SK-N-SH treated with all-trans-retinoic acid at 6 μM for 48 hours (cell line): Measurements from ENCODE around the gene NCKAP5.
A peak's percentile ranks its signal among the peaks of the same experiment; 100 is the strongest.

Experiments
- ISL1 ChIP-seq: fragments of 250-450 bp; sonication (Bioruptor Pico); IDR thresholded peaks from 2 replicates; pipeline ENCODE4 v2.1.2; 2022; ENCODE audit warnings: mild to moderate bottlenecking, moderate library complexity
- PATZ1 ChIP-seq: fragments of 250-450 bp; sonication (Bioruptor Pico); IDR thresholded peaks from 2 replicates; pipeline ENCODE4 v1.8.0; 2020; ENCODE audit warnings: mild to moderate bottlenecking, moderate library complexity, borderline replicate concordance
- POU6F1 ChIP-seq: fragments of 250-450 bp; sonication (Bioruptor Pico); IDR thresholded peaks from 2 replicates; pipeline ENCODE4 v1.8.0; 2021; ENCODE audit warnings: low read depth, mild to moderate bottlenecking, moderate library complexity, borderline replicate concordance
- TCF4 ChIP-seq: fragments of 250-450 bp; sonication (Bioruptor Pico); IDR thresholded peaks from 2 replicates; pipeline ENCODE4 v1.8.0; 2021; ENCODE audit warnings: mild to moderate bottlenecking, moderate library complexity, borderline replicate concordance
- TOX ChIP-seq: fragments of 250-450 bp; sonication (Bioruptor Pico); IDR thresholded peaks from 2 replicates; pipeline ENCODE4 v1.8.0; 2021; ENCODE audit warnings: mild to moderate bottlenecking, moderate library complexity, borderline replicate concordance
- ZC3H10 ChIP-seq: fragments of 250-450 bp; sonication (Bioruptor Pico); IDR thresholded peaks from 2 replicates; pipeline ENCODE4 v1.5.1; 2021; ENCODE audit warnings: mild to moderate bottlenecking, moderate library complexity
- ZFP3 ChIP-seq: fragments of 250-450 bp; sonication (Bioruptor Pico); IDR thresholded peaks from 2 replicates; pipeline ENCODE4 v1.5.0; 2020; ENCODE audit warnings: mild to moderate bottlenecking, moderate library complexity
- ZFP30 ChIP-seq: fragments of 450-650 bp; formaldehyde crosslinking; IDR thresholded peaks from 2 replicates; pipeline ENCODE4 v1.5.0; 2022; ENCODE audit warnings: mild to moderate bottlenecking, moderate library complexity
- ZNF8 ChIP-seq: fragments of 450-650 bp; formaldehyde crosslinking; IDR thresholded peaks from 2 replicates; pipeline ENCODE4 v1.5.0; 2020; ENCODE audit warnings: mild to moderate bottlenecking, moderate library complexity
- TF ChIP-seq, protein P1 (sequence below): fragments of 250-450 bp; sonication (Bioruptor Pico); IDR thresholded peaks from 2 replicates; pipeline ENCODE4 v1.5.0; 2020; ENCODE audit warnings: mild to moderate bottlenecking, moderate library complexity

DNA sequence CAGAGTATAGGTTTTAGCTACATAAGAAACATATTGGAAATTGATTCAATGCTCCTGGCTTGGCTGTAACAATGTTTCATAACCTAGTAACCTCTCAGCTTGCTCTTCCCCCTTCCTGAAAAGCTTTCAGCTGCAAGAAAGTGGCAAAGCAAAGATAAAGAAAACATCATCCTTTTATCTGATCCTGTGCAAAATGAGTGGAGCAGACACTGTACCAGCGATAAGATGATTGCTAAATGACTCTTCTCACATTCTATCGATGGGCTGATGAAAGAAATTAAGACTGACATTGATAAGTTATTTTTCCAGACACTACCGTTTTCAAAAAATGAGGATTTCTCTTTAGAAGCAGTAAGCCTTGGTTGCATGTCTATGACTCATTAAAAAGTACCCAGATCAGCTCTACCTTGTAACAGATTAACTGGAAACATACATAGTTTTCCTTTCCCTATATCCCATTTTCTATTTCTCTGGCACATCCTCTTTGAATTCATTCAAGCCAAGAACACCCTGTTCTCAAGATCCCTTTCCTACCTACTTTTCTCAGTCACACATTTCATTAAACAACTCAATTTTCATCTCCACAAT, 811.2 kb downstream of the NCKAP5 start:
- TF ChIP-seq PATZ1 (CRISPR knock-in tag) (no peak), ZC3H10 (CRISPR knock-in tag) (no peak), POU6F1 (no peak), ZFP30 (CRISPR knock-in tag) (no peak), ZFP3 (CRISPR knock-in tag) (no peak), ZNF8 (CRISPR knock-in tag) (no peak), TOX (no peak), ISL1 (CRISPR knock-in tag) (peak; percentile 37; the same call in 1 of the 2 replicates), TCF4 (no peak)
- TF ChIP-seq, protein P1, sequence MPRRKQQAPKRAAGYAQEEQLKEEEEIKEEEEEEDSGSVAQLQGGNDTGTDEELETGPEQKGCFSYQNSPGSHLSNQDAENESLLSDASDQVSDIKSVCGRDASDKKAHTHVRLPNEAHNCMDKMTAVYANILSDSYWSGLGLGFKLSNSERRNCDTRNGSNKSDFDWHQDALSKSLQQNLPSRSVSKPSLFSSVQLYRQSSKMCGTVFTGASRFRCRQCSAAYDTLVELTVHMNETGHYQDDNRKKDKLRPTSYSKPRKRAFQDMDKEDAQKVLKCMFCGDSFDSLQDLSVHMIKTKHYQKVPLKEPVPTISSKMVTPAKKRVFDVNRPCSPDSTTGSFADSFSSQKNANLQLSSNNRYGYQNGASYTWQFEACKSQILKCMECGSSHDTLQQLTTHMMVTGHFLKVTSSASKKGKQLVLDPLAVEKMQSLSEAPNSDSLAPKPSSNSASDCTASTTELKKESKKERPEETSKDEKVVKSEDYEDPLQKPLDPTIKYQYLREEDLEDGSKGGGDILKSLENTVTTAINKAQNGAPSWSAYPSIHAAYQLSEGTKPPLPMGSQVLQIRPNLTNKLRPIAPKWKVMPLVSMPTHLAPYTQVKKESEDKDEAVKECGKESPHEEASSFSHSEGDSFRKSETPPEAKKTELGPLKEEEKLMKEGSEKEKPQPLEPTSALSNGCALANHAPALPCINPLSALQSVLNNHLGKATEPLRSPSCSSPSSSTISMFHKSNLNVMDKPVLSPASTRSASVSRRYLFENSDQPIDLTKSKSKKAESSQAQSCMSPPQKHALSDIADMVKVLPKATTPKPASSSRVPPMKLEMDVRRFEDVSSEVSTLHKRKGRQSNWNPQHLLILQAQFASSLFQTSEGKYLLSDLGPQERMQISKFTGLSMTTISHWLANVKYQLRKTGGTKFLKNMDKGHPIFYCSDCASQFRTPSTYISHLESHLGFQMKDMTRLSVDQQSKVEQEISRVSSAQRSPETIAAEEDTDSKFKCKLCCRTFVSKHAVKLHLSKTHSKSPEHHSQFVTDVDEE (CRISPR knock-in tag): no peak
